Breast epithelium (tissue), 4 donors: Measurements from ENCODE around the gene PANK3. TPM values are rescaled to one million over a fixed set of nuclear protein-coding genes. Genes with fewer than 3 reads are reported as not detected.
"Not testable (repeated sequence)": the region's sequence is repeated elsewhere in the genome, so short reads cannot be mapped to it uniquely, and the experiment has no call there.

ENCODE experiments used
- DNase-seq, 2 donors: peaks; one replicate each; pipeline ENCODE4 v3.0.0-alpha.2; 2019; ENCODE audit warnings: low spot score in 2 of 2
- H3K27ac ChIP-seq, 2 donors: fragments of 200-600 bp; sonication (generic) in 1 of 2; one replicate each; pipeline ENCODE4 v1.5.1; 2016 to 2019; ENCODE audit warnings: mild to moderate bottlenecking in 1 of 2
- H3K27me3 ChIP-seq, 2 donors: fragments of 200-600 bp; sonication (generic) in 1 of 2; one replicate each; pipeline versions ENCODE4 v1.5.1 to v1.6.0; 2017 to 2019; ENCODE audit warnings: control low read depth in 1 of 2, mild to moderate bottlenecking in 1 of 2
- H3K36me3 ChIP-seq: fragments of 200-600 bp; one replicate; pipeline ENCODE4 v1.5.1; 2019
- H3K4me1 ChIP-seq, 2 donors: fragments of 200-600 bp; sonication (generic); one replicate each; pipeline ENCODE4 v1.5.1; 2016 to 2019; ENCODE audit warnings: control low read depth in 1 of 2
- H3K4me3 ChIP-seq, 3 donors: fragments of 200-600 bp; sonication (generic); 1 replicate in 2 of 3; 2 replicates in 1 of 3; pipeline ENCODE4 v1.5.1; 2016 to 2019; ENCODE audit warnings: mild to moderate bottlenecking in 3 of 3, moderate library complexity in 2 of 3
- H3K9me3 ChIP-seq, 2 donors: fragments of 200-600 bp; sonication (generic) in 1 of 2; one replicate each; pipeline ENCODE4 v1.5.1; 2016 to 2019; ENCODE audit warnings: control low read depth in 1 of 2
- CTCF ChIP-seq, 3 donors: fragments of 450-650 bp; IDR thresholded peaks; one replicate each; pipeline ENCODE4 v1.5.1; 2016 to 2017; ENCODE audit warnings: antibody characterized with exemption in 3 of 3, mild to moderate bottlenecking in 3 of 3, moderate library complexity in 3 of 3
- POLR2A ChIP-seq: fragments of 450-650 bp; IDR thresholded peaks from one replicate; pipeline ENCODE4 v1.6.1; 2016; ENCODE audit warnings: antibody characterized with exemption, mild to moderate bottlenecking, moderate library complexity
- POLR2AphosphoS5 ChIP-seq, 3 donors: sonication (generic); formaldehyde crosslinking; IDR thresholded peaks; one replicate each; pipeline ENCODE4 v1.6.1; 2017; ENCODE audit warnings: antibody characterized with exemption in 3 of 3
- intact Hi-C: fragments of 100-400 bp; cut with DNase I; formaldehyde crosslinking; loops from one replicate; pipeline ENCODE4 v1.15.1; 2023; ENCODE audit warnings: low total_unique reads
- total RNA-seq, 3 donors: library from RNA; depleted of rRNA; stranded (reverse); fragments of >200 nt; gene quantifications; one replicate each; pipeline ENCODE4 v1.1.0, GENCODE V29; 2016

The PANK3 gene
- total RNA-seq, 3 donors from 2014 or later, result 29.9 to 56.1 (median 41.0) TPM

GRCh38 chr5:168580227-168580508 lies 1.0 kb upstream of the PANK3 start:
- H3K9me3 ChIP-seq, result no peaks in the 10 kb centered on the region
- intact Hi-C loops, result no loop called here
- H3K27ac ChIP-seq, result peak overlapping the region; percentile 96 to 98
- no peaks in the 10 kb centered on the region for H3K27me3 ChIP-seq
- peaks cover 5 to 12% of the 10 kb centered on the region in 2 donors for H3K4me1 ChIP-seq
- H3K4me3 ChIP-seq, result peak overlapping the region; percentile 91 to 100 (median 96)
- TF ChIP-seq POLR2A, result no peak
- no peak for TF ChIP-seq POLR2AphosphoS5 (IDR thresholded peaks at IDR 0.05)
- no peak for TF ChIP-seq CTCF (IDR thresholded peaks at IDR 0.05)
- DNase-seq, result no peak
- H3K36me3 ChIP-seq, result no peaks in the 10 kb centered on the region

GRCh38 chr5:168579488-168580226 lies 489 bp upstream of the PANK3 start:
- Histone ChIP-seq H3K27ac (peak overlapping the region; percentile 96 to 98), H3K36me3 (no peaks in the 10 kb centered on the region), H3K27me3 (no peaks in the 10 kb centered on the region), H3K4me3 (peak overlapping the region; percentile 91 to 100 (median 96)), H3K9me3 (no peaks in the 10 kb centered on the region), H3K4me1 (peaks cover 5 to 12% of the 10 kb centered on the region in 2 donors)
- TF ChIP-seq CTCF (IDR thresholded peaks at IDR 0.05) (no peak), POLR2A (peak; percentile 79), POLR2AphosphoS5 (IDR thresholded peaks at IDR 0.05) (peak in 2 of 3 donors; percentile 87 to 93)
- DNase-seq, result peak; percentile 99
- intact Hi-C loops, result no loop called here

- Histone ChIP-seq H3K4me1 (peaks cover 5 to 12% of the 10 kb centered on the region in 2 donors), H3K9me3 (no peaks in the 10 kb centered on the region), H3K36me3 (no peaks in the 10 kb centered on the region), H3K4me3 (peak overlapping the region; percentile 91 to 100 (median 96)), H3K27me3 (no peaks in the 10 kb centered on the region), H3K27ac (peak overlapping the region; percentile 96 to 98)
- TF ChIP-seq POLR2A (no peak), POLR2AphosphoS5 (IDR thresholded peaks at IDR 0.05) (no peak), CTCF (IDR thresholded peaks at IDR 0.05) (no peak)
- intact Hi-C loops, result no loop called here
- DNase-seq, result no peak
Observed at GRCh38 chr5:168578006-168578405, 1.2 kb downstream of the PANK3 start.

- Histone ChIP-seq H3K27me3 (no peaks in the 10 kb centered on the region), H3K9me3 (no peaks in the 10 kb centered on the region), H3K4me1 (peaks cover 5 to 12% of the 10 kb centered on the region in 2 donors), H3K4me3 (no peak overlapping the region), H3K27ac (no peak overlapping the region), H3K36me3 (no peaks in the 10 kb centered on the region)
- DNase-seq, result no peak
- intact Hi-C loops, result no loop called here
- TF ChIP-seq POLR2AphosphoS5 (IDR thresholded peaks at IDR 0.05), result no peak
- no peak for TF ChIP-seq POLR2A
- no peak for TF ChIP-seq CTCF (IDR thresholded peaks at IDR 0.05)
Observed at GRCh38 chr5:168575391-168576372, 3.5 kb downstream of the PANK3 start.

- H3K4me3 ChIP-seq, H3K27ac ChIP-seq, H3K9me3 ChIP-seq, H3K36me3 ChIP-seq, H3K27me3 ChIP-seq, intact Hi-C loops, DNase-seq: not testable (repeated sequence)
- H3K4me1 ChIP-seq, result peaks cover 5 to 12% of the 10 kb centered on the region in 2 donors
Observed at GRCh38 chr5:168574156-168574555, 5.0 kb downstream of the PANK3 start.

GRCh38 chr5:168573663-168574062 lies 5.5 kb downstream of the PANK3 start:
- intact Hi-C loops, H3K27ac ChIP-seq, H3K9me3 ChIP-seq, H3K36me3 ChIP-seq, H3K4me3 ChIP-seq, DNase-seq, H3K27me3 ChIP-seq: not testable (repeated sequence)
- peaks cover 5 to 12% of the 10 kb centered on the region in 2 donors for H3K4me1 ChIP-seq
